ENCODE results near the gene NUP93.
A peak's percentile ranks its signal among the peaks of the same experiment; 100 is the strongest.

The NUP93 gene

DNA sequence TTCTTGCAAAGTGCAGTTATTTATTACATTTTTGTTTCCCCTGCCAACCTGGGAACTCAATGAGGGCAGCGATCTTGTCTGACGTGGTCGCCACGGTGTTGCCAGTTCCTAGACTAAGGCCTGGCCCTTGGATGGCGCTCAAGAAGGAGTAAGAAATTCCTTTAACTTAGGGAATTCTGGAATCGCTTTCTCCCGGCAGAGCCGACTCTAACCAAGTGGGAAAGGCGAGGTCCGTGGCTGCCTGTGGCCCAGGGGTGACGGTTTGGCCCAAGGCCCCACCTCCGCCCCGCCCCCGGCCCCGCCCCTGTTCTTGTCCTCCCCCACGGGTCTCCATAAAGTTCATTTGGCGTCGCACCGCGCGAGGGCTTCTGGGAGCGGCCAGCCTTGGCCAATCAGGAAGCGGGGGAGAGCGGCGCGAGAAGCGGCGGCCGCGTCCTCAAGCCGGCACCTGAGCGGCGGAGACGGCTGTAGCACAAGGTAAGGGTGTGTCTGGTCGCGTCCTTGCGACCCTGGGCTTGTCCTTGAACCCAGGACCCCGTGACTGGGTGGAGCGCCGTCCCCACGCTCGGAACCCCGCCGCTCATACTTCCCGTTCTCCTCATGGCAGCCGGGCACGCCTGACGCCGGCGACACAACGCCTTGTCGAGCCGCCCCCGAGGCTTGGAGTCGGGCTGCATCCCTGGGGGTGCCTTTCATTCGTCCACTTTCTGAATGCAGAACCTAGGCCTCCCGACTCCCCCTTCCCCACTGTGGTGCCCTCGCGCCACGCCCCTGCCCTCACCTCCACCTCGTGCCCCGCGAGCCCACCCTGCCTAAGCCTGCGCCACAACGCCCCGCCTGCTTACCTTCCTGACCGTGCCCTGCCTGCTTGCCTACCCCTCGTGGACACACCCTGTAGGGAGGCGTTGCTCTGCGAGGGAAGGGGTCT, at the start of gene NUP93:
Gene NUP93, plus strand, starts transcription at position 395 of the 928 bp plus-strand sequence. CDS start 18,119 bp downstream, outside the sequence.
- peak; percentile 92 for DNase-seq

DNA sequence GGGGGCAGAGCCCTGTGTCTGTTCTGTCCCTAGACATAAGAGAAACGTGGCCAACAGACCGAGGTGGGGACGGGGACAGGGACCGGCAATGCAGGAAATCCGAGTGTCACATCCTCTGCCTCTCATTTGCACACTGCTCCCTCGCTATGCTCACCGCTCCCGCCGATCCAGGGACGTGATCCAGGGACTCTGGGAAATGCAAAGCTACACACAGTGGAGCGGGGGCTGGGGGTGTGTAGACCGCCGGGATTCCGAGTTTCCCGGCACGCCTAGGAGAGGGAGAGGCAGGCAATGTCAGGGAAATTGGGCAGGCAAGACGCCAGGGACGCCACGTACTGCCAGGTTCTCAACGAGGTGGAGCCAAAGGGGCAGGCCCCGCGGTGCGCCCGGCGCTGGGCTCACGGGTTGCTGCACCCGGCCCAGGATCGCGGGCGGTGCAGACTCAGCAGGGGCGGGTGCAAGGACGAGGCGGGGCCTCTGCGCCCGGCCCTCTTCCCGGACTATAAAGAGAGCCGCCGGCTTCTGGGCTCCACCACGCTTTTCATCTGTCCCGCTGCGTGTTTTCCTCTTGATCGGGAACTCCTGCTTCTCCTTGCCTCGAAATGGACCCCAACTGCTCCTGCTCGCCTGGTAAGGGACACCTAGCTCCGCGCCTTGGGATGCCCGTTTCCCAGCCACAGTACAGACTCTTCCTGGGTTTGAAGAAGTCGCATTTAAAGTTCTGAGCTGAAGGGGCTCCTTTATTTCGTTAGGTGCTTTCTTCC, 47.8 kb upstream of the NUP93 start, which contains the start of gene MT1X:
Gene MT1X, plus strand, starts transcription at position 532 of the 764 bp plus-strand sequence. Its CDS starts 71 bp downstream, at position 603.
- peak; percentile 92 for DNase-seq

DNA sequence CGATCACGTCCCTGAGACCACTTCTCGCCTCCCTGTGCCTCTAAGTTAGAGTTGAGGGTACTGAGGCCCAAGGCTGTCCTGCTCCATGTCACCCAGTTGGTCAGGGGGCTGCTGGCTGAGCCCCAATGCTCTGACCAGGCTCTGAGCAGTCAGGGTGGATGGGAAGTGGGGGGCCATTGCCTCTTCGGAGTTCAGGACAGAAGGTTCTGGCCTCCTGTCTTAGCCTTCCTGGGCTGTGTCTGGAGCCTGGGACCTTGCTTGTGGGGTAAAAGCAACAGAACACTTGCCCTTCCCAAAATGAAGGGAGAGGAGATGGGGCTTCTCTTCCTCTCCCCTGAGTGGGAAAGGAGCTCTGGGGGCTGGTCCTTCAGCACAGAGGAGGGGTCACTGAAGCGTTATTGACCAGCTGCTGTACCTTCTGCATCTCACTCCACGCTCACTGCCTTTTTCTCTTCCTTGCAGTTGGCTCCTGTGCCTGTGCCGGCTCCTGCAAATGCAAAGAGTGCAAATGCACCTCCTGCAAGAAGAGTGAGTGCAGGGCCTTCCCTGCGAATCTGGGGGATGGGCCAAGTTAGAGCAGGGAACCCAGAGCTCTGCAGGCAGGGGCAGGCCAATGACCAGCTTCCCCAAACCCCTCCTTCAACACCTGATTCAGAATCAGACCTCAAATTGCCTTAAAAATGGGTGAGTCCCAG, 47.1 kb upstream of the NUP93 start:
- DNase-seq, result no peak

DNA sequence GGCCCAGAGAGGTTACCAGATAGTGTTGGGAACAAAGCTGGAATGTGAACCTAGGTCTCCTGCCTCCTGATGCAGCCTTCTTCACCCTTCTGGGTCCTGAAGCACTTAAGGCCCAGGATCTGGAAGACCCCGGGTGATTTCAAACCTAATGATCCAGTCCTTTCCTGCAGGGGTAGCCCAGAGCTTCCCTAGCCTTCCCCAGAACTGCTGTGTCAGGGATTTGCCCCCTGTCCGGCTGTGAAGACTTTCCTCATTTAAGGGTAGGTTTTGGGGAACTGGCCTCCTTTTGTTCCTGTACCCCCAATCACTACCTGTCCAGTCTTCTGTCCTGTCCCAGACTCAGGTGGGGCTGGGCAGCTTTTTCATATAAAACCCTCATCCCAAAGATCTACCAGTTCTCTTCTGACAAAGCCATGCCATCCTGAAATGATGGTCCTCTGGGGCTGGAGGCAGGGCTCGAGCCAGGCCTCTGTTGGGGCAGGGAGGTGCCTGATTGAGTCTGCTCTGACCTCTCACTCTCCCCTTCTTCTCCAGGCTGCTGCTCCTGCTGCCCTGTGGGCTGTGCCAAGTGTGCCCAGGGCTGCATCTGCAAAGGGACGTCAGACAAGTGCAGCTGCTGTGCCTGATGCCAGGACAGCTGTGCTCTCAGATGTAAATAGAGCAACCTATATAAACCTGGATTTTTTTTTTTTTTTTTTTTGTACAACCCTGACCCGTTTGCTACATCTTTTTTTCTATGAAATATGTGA, 46.3 kb upstream of the NUP93 start:
- no peak for DNase-seq

DNA sequence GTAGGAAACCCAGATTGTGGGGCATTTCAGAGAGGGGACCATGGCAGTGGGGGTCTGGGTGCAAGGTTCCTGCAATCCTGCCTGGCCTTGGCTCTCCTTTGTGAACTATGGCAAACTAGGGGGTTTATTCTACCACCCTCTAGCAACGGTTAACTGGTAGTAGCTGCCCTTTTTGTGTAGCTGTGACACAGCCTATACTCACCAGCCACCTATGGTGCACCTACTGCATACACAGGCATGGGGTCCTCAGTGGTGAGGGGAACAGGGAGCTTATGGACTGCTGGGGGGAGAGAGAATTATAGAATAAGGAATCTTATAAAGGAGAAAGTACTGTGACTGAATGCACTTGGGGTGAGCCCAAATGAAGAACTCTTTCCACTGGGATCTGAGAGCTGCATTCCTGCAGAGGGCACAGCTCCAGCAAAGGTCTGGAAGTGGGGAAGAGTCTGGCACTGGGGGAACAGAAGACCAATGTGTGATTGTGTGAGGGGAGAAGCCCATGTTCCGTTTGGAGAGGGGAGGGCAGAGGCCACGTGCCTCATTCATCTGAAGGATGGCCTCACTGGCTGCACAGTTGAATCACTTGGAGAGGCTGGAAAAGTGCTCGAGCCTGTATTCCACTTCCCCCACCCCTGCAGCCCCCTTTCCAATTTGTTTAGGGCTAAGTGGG, 45.5 kb upstream of the NUP93 start:
- no peak for DNase-seq

DNA sequence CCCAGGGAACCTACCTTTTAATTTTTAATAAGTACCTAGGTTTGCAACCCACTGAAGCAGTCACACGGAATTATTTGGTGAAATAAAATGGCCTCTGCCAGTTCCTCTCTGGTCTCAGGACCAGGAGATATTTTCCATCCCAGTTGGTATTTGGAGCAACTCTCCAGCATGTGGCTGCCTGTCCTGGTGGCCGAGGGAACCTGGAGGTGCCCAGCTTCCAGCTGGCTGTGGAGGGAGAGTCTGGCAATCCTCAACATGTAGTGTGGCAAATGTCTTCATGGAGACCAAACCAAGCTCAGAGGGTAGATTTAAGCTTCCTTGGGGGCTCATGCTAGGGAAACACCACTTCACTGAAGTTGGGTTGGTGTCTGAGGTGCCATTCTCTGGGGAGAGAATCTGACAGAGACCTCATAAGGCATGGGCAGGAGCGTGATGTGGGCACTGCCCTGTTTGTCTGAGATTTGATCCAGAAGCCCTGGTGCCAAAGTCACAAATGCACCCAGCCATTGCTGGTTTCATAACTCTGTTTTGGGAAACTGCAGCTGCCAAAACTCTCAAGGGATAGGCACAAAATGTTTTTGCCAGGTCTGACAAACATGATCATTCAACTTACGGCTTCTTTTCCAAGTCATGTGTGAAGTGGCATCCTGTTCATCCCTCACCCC, 44.9 kb upstream of the NUP93 start:
- no peak for DNase-seq

DNA sequence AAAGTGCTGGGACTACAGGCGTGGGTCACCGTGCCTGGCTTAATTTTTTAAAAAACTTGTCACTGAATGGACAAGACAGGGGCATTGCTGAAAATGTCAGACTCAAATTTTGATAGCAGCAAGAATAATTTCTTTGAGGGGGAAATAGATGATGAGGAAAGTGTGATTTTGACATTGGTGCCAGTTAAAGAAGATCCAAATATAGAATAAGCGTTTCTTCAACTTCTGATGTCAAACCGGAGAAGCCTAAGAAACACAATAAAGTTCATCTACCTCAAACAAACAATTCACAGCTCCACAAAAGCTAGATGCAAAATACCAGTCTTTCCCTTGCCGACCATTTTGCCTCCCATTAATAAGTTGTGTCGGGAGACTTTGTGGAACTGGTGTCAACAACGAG, 43.2 kb upstream of the NUP93 start:
- no peak for DNase-seq

DNA sequence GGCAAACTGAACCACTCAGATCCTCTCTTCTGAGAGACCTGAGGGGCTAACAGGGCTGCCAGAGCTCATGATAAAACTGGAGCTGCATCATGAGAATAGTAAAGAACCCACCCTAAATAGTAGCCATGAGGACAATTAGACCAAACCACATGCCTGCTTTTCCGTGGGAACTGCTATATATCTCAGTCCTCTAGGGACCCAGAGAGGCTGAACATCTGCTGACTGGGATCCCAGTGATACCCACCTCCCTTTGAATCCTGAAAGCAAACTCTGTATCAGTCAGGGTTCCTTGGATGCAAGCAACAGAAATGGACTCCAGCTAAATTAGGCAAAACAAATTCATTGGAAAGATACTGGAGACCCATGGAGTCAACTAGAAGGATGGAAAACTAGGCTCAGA, 41.2 kb upstream of the NUP93 start:
- DNase-seq, result no peak

DNA sequence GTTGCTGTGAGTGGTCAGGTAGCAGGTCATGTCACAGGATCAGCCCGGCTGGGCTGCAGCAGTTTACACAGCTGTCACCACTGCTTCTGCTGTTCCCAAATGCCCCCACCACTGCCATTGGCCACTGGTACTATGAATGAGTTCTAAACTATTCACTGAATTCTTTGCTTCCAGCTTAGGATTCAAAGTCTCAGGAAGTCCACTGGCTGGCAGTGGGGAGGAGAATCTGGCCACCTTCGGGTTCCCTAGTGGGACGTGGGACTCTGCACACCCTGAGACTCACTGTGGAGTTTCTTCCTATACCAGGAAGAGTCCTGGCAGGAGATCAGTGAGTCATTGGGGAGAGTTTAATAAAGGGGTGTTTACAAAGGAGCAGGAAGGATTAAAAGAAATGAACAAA, 40.8 kb upstream of the NUP93 start:
- DNase-seq, result no peak

DNA sequence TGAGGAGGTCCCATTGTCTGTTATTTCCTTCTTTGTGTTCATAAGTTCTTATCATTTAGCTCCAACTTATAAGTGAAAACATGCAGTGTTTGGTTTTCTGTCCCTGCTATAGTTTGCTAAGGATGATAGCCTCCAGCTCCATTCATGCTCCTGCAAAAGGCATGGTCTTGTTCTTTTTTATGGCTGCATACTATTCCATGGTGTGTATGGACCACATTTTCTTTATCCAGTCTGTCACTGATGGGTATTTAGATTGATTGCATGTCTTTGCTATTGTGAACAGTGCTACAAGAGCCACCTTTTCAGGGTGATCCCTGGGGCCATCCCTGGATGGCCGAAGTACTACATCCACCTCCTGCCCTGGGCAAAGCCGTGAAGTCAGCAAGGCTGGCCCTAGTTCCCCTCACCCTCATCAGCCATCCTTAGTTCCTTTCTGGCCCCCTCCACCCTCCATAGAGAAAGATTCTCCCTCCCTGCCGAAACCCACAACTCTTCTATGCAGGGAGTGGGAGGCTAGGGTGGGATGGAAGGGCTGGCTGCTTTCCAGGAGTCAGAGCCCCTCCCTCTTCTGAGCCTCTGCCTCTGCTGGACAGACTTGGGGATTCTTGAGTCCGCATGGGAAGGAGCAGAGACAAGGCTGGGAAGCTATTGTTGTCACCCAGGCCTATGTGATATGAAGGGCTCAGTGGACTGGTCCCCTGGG, 39.4 kb upstream of the NUP93 start:
- DNase-seq, result no peak

DNA sequence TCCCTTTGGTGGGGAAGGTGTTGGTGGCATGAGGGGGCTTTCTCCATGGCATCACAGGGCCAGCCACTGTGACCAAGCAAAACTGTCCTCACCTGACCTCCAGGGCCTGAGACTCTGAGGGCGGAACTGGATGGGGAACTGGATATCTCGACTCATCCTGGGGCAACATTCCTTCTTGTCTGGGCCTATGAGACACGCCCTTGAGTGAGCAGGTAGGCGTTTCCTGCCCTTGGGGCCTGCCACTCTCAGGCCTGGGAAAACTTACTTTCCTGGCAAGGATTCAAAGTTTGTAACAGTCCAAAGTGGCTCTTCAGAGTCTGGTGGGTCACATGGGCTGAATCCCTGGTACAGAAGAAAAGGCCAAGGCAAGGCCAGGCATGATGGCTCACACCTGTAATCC, 38.0 kb upstream of the NUP93 start:
- DNase-seq, result peak; percentile 29

DNA sequence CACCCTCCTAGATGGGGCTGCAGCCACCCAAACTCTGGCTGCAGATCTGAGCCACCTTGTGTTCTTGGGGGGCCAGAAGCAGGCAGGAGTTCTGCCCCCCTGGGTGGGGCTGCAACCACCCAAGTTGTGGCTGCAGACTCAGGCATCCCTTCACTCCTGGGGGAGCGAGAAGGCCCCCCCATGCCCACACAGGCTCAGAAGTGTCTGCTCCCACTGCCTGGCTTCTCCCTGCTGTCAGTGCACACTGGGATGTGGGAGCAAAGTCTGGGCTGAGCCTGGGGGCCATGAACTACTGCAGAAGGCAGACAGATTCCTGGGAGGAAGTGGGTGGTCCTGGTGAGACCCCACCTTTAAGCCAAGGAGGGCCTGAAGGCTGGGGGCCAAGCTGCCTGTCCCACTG, 34.7 kb upstream of the NUP93 start:
- DNase-seq, result no peak

DNA sequence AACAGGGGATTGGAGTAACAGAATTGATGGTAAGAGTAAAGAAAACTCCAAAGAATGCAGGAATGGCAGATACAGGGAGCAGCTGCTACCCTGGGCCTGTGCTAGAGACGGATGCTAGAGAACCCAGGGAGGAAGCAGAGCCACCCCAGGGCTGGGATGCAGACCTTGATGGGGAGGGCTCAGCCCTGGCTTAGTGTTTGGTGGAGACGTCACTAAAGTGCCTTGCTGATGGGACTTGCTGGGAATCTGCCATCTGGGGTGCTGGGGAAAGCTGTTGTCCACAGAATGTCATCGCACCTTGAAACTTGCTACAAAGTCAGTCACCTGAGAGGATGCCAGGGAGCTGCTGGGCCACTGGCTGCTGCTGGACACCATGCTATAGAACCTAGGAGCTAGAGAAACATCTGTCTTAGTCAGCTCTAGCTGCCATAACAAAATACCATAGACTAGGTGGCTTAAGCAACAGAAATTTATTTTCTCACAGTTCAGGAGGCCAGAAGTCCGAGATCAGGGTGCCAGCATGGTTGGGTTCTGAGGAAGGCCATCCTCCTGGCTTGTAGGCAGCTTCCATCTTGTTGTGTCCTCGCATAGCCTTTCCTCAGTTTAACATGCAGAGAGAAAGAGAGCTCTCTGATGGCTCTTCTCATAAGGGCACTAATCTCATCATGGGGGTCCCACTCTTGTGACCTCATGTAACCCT, 32.3 kb upstream of the NUP93 start:
- no peak for DNase-seq

DNA sequence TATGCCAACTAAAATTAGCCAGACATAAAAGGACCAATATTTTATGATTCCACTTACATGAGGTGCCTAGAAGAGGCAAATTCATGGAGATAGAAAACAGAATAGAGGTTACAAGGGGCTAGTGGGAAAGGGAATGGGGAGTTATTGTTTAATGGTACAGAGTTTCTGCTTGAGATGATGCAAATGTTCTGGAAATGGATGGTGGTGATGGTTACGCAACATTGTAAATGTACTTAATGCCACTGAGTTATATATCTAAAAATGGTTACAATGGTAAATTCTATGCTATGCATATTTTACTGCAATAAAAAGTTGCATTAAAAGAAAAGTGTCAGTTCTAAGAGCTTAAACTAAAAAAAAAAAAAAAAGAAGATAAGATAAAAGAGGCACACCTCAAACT, 29.7 kb upstream of the NUP93 start:
- DNase-seq, result no peak

DNA sequence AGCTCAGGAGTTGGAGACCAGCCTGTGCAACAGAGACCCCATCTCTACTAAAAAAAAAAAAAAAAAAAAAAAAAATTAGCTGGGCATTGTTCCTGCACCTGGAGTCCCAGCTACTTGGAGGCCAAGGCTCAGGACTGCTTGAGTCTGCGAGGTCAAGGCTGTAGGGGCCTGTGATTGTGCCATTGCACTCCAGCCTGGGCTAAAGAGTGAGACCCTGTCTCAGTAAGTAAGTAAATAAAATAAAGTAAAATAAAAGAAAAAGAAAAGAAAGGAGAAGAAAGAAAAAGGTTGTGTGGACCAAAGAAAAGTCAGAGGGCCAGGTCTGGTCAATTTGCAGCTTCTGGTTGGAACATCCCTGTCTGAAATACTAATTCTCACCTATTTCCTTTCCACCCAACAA, 29.3 kb upstream of the NUP93 start:
- no peak for DNase-seq

DNA sequence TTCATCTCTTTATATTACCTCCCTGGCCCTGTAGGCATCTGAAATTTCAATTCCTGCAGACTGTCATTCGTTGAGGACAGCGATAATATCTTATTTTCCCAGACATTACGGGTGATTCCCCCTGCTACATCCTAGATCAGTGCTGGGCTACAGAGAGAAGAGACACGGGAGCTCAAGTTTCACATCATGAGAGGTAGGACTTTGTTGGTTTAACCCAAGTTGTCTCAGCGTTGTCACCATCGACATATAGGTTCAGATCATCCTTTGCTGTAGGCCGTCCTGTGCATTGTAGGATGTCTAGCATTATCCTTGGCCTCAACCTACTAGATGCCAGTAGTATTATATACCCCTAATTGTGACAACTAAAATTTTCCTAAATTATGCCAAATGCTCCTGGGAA, 28.4 kb upstream of the NUP93 start:
- DNase-seq, result no peak

DNA sequence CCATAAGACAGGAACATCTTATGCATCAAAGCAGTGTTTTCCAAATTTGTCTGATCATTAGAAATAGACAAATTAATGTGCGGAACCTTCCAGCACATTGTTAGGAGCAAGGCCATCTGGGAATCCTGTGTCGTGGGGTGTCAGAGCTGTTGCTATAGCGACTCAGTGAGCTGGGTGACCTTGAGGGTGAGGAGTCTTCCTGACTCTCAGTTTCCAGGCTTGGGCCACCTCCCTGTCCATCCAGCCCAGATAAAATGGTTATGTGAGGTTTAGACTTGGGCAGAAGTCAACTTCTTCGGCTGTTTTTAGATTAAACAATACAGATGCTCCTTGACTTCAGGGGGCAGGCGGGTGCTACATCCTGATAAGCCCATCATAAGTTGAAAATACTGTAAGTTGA, 27.1 kb upstream of the NUP93 start:
- no peak for DNase-seq

DNA sequence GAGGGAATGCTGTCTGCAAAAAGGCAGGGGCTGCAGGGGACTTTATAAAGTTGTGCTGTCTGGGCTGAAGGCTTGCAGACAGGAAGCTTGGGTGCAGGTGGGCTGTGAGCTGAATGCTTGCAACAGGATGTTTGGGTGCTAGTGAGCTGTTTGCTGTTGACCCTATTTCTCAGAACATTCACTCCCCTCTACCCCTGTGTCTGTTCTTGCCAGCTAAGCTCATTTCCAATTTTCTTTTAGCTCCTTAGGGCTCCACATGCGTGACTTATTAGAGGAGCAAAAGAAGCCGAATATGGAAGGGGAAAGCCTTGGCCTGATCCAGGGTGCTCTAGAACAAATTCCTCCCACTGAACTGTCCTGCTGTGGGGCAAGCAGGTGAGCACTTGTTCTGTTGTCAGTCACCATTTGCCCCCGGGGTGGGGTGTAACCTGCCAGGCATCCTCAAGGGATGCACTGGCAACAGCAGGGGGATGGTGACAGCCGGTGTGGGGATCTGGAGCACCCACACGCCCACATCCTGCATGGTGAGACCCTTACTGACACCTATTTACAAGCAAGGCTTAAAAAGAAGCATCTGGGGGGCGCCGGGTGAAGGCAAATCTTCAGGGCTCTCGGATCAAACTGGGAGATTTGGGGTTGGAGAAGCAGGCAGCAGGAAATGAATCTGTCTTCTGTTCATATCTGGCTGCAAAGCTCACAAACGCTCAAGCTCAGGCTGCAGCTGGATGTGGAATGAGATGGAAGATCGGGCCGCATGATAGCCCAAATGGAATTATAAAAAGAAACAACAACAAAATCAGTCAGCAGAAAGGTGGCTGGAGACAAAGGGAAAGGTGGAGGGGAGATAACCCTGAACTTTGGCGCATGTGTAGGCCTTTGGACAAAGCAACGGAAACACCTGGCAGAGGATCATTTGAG, 21.1 kb upstream of the NUP93 start:
- no peak for DNase-seq

DNA sequence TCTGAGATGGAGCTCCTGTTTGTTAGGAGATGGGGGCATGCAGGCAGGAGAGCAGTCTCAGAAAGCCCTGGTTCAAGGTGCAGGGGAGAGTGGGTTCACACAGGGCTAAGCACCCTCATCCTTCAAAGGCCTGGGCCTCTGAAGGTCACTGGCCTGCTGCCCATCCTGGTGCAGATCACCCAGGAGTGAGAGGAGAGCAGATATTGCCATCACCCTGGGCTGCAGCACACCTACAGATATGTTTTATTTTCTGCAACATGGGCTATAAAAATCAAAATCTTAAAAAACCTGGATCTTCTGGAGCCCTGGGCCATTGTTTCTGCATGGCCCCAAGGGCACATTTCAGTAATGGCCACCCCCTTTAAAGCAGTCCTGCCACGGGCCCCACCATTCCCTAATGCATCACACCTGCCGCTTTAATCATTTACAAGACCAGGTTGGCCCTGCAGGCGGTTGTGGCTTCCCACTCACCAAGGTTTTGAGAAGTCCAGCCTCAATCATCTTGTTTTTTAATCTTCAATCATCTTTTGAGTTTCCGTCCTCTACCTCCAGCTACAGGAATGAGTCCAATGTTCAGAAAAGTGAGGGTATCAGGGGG, 20.4 kb upstream of the NUP93 start:
- DNase-seq, result no peak

Measured in fibroblast of skin of right quadriceps (primary cell).